ENCODE measurements around the gene ATP8A1.
"Not testable (repeated sequence)": the region's sequence is repeated elsewhere in the genome, so short reads cannot be mapped to it uniquely, and the experiment has no call there.

Gene ATP8A1

DNA sequence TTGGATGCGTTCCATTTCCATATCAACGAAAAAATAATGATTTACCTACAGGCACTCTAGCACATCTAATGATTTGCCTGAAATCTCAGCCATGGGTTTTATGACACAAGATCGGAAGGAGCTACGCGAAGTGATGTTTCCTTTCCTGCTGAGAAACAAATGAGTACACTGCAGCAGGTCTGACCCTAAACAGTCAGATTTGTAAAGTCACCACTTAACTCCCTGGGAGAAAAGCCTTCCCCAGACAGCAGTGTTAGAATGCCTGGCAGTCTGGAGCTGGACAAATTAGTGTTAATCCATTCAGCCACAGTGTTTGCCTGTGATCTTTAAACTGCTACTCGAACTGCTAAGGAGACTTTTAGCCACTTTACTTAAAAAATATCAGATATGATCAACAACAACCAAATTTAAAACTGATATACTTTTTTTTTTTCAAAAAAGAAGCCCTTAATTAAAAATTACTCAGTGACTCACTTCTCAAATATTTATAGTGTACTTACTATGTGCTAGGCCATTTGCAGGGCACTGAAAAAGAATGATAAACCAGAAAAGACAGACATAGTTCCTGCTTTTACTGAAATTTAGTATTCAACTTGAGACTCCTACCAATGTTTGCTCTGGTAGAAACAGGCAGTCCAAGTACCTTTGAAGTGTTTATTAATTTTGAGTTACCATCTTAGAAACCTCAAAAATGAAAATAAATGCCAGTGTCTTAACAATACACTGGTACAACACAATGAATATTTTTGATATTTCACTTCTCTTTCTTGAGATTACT lies 155.1 kb downstream of the ATP8A1 start:
- DNase-seq (ENCODE audit: low read depth) = no peak

DNA sequence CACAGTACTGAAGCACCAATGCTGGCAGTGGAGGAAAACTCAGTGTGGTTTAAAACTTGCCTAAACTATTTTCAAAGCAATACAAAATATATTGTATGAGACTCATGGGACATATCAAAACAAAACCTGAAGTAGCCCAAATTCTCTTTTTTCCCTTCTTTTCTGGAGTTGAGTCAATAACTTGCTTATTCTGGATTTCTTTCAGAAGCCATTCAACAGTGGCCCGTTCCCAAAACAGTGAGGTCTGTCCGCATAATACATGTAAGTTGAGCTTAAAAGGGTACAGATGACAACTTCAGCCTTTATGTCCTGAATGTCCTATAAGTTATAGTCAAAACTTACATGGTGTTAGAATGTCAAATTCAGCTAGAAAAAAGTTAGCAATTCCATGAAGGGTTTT lies 158.9 kb downstream of the ATP8A1 start:
- peak; percentile 2 for DNase-seq (ENCODE audit: low read depth)

DNA sequence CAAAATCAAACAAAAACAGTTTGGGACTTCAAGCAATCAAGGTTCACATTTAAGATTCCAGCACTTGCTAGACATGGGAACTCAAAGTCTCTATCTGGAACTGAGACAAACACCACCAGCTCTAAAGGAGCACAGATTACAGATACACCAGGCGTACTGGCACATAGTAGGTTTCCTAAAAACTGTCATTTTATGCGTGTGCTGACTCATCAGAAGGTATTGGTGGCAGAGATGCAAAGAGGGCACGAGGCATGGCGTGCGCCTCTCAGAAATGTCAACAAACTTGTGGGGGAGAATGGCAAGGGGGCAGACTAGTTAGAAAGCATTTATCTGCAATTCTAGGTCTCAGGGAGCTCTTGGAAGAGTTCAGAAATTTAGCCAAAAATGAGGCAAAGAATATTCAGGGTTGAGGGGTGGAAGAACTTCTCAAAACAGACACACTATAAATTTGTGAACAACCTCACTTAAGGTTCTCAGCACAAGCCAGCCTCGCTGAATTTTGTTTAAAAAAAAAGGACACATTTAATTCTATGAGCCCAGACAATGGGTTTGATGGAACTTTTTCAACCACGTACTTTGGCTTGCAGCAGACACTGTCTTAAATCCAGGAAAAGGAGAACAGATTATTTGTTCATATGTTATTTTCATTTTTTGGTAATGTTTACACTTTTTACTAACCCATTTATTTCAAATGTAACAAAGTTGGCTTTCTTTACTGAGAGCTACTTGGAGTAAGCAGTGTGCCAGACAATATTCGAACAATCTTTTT lies 159.6 kb downstream of the ATP8A1 start:
- no peak for DNase-seq (ENCODE audit: low read depth)

DNA sequence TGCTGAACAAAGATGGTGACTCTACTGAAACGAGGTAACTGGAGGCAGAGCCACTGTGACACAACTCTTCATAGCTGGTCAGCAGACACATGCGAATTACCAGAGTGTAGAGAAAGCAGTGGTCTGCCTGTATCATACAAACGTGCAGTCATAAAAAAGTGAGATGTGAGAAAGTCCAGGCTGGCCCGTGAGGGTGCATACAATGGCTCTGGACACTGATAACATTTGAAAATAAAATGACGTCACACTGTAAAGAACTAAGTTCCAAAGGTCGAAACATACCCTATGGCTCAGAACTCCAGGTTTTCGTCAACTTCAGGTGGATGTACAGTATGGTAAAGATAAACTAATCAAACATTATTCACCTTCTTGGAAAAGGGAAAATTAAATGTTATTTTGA lies 163.9 kb downstream of the ATP8A1 start:
- no peak for DNase-seq (ENCODE audit: low read depth)

DNA sequence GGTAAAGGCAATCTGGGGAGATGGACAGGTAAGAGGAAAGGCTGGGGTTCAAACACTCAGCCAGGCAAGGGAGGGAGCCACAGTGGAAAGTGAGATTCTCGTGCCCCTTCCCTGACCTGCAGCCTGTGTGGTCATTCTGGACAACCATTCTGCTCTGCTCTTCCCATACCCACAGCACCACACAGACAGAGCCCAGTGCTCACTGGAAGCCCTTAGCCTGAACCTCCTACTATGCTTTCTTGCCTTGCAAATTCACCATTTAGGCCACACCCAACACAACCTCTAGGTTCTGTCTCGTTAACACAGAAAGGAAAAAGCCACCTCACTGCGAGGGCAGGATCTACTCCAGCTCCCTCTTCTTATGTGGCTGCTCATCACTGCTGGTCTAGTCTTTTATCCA lies 166.9 kb downstream of the ATP8A1 start:
- no peak for DNase-seq (ENCODE audit: low read depth)

DNA sequence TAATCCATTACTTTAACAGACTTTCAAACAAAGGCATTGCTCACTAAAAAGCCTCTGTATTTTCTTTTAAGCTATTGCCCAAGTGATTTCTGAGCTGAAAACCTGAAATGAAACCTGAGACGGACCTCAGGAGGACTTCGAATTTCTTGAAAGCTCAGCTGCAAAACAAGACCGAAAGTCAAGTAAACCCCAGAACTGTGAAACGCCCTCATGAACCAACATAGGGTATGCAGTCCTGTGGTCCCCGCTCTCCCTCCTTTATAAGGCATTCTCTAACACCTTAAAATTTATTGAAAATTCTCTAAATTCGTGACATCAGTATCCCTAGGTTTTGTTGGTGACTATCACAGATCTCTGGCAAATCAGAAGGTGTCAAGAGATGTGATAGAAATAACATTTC lies 167.8 kb downstream of the ATP8A1 start:
- DNase-seq (ENCODE audit: low read depth) = no peak

DNA sequence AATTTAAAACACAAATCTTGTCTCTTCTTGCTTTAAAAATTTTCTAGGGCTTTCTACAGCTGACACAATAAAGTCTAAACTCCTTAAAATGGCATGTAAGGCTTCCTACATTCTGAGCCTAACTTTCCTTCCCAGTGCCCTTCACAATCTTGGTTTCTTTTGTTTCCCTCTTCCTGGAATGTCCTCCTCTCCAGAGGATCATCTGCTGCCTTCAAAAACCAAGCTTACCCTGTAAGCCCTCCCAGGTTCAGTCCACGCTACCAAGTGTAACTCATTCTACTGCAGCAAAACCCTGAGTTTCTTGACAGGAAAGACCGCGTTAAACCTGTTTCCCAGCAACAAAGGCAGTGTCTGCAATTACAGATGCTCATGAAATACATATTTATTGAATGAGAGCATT lies 168.4 kb downstream of the ATP8A1 start:
- DNase-seq (ENCODE audit: low read depth) = no peak

DNA sequence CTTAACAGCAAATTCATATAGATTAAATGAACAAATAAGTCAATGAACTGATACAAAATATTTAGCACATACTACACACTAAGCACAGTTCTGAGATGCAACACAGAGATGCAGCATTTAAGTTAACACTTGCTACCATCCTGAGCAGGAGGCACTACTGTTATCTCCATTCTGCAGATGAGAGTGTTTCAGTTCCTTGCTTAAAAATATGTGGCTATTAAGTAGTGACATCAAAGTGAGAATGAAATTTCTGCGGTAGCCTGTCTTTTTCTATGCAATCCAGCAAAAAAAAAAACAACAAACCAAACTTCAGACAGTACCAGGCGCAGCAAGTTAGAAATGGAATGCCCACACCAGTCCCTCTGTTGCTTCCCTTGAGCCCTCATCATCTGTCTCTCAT lies 168.8 kb downstream of the ATP8A1 start:
- no peak for DNase-seq (ENCODE audit: low read depth)

DNA sequence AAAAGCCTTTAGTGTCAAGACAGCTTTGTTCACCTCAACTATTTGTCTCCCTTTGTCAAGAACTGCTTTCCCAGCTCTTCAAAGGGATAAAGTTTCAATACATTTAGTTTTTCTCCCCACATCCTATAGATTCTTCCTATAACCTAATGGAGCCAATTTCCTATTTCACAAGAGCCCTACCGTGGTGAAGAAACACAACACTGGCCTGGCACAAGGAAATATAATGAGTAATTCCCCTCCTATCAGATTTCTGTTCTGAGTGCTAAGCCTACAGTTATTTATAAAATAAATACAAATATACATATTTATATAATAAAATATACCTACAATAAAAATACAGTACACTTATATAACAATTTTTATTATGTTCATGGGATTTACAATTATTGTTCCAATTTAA lies 169.7 kb downstream of the ATP8A1 start:
- DNase-seq (ENCODE audit: low read depth) = no peak

DNA sequence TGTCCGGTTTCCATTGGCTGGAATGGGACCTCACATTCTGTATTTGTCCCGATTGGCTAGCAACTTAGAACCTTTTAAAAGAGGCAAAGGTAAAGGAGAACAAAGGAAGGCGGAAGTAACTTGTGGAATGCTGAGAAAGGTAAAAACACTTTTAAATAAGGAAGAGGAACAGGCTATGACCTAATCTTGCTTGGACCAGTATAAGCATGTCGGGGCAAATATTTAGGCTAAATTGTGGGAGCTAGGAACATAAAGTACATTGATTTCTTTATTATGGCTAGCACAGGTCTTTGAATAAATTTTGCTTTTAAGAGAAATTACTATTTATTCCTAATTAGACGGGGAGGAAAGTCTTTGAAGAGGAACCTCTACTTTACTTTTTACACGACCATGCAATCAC lies 170.7 kb downstream of the ATP8A1 start:
- not testable (repeated sequence) for DNase-seq (ENCODE audit: low read depth)

DNA sequence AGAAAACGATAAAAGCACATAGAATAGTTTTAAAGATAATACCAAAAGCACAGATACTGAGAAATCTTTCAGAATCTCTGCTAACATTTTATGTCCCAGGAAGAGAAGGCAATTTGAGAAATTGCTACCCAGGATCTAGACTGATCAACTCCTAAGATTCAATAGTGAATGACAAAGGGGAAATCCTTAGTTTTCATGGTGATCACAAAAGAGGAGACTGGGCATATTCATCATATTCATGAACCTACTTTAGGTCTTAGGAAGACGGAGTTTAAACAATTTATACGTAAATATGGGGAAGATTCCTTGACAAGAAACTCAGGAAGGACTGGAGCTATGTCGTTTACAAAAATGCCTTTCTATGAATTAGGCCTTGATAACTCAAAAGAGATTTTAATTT lies 172.3 kb downstream of the ATP8A1 start:
- no peak for DNase-seq (ENCODE audit: low read depth)

DNA sequence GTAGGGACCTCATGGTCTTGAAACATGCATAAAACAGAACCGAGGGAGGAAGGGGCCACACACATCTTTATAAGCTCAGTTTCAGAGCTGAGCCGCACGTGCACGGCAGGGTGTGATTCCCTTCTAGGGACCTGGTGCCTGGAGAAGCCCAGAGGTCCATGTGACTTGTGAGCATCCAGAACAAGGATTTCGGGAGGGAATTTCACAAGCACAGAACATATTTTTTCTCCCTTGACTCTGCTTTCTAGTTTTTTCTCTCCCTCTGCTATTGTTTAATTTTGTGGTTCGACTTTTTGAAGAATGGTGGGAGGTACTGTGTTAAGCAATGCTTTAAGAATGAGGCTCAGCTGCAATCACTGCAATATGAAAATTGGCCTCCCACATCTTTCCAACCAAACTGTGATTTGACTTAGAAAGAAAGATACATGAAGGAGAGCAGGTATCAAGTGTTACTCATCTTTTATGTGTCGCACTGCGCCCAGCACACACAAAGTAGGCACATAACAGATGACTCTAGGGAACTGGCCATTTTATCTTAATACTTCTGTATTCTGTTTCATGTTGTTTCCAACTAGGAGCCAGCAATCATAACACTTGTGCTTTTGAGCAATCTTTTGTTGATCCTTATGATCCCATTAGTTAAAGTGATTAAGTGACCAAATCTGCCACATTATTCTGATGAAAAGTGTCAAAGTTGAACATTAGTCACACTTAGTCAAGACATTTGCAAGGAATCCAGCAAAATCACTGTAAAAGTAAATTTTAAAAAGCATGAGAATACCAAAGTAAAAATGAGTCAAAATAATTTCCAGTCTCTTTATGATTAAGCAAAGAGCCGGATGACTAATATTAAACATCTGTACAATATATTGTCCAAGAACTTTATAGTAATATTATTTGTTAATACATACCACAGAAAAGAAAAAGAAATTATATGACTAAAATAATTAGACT lies 173.2 kb downstream of the ATP8A1 start:
- no peak for DNase-seq (ENCODE audit: low read depth)

DNA sequence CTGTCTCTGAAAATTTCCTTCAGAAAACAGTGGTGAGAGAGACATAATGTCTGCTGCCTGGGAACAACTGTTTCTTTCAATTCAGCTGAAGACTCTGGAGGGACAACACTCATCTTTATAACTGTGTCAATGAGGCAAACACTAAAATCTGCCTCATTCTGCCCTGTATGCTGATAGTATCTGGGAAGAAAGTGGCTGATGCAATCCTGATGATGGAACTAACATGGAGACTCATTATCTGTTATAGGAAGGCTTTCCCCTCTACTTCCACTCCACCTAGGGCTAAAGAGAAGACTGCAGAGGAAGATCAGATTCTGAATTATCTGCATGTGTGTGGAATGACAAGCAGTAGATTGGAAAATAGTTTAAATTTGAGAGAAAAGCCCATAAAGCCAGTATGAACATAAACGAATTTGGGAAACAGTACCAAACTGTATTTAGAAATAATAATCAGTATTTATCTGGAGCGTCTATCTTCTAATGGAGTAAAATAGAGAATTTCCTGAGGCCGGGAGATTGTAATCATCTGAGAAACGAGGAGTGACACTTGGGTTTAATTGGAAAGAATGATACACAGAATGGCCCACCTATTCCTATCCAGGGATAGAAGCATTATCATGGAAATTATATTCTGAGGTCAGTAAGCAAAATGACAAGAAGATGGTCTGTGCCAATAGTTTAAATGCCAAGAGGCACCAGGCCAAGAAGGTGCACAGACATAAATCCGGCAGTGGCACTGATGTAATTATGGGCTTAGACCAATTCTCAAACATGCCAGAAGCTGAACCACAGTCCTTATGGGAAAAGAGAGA lies 174.2 kb downstream of the ATP8A1 start:
- DNase-seq (ENCODE audit: low read depth) = no peak

DNA sequence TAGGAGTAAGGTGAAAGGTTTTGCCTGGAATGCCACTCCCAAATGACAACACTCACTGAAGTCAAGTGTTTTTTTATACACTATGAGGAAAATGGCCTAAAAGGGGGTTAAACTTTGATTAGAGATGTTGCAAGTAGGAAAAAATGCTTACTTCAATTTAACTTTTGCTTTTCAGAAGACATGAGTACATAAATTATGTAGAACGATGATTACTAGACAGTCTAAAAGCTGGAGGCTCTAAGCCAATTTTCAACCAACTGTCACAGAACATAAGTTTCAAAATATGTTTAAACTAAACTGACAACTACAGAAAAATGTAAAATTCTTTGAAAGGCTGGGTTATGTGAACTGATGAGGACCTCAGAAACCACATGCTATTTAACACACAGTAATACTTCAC lies 176.2 kb downstream of the ATP8A1 start:
- no peak for DNase-seq (ENCODE audit: low read depth)

DNA sequence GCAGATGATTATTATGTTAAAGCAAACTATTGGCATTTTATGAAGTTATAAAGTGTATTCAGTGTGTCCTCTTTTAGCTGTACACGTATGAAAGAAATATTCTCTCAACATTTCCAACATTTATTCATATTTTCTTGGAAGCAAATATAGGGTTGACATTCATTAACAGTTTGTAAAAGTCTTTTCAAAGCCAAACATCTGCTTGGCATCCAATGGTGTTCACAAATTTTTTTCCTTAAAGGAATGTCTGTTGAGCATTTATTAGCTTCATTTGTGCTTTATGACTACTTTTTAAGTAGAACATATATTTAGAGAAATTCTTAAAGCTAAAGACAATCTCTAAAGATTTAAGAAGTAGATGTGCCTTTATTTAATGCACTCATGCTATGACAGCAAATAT lies 176.6 kb downstream of the ATP8A1 start:
- DNase-seq (ENCODE audit: low read depth) = no peak

DNA sequence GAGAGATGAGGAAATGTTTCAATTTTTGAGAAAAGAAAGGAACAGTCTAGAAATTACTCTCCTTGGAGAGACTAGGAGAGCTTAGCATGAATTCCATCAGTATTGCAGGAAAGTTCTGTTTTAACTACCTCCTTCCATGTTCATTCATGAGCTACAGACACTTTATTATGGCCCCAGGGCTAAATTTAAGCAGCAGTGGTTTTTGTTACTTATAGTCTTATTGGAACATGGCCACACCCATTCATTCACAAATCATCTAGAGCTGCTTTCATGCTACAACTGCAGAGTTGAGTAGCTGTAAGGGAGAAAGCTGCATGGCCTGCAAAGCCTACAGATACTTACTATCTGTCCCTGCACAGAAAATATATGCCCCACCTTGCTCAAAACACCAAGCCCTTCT lies 178.0 kb downstream of the ATP8A1 start:
- DNase-seq (ENCODE audit: low read depth) = no peak

DNA sequence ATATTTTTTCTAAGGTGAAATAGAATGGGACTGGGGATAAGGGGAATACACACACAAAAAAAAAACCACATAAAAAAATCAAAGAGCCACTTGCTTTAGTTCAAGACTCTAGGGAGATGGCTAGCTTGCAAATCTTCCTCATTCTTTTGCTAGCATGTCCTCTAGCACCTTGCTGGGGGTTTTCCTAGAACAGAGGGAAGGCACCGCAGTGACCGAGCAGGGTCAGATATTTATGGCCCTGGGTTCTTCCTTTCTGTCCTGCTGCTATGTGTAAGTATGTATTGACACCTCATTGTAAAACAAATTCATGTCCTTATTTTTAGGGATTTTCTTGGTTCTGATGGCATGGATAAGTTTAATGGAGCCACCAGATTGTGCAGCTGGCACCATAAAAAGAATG lies 178.4 kb downstream of the ATP8A1 start:
- DNase-seq (ENCODE audit: low read depth) = no peak

DNA sequence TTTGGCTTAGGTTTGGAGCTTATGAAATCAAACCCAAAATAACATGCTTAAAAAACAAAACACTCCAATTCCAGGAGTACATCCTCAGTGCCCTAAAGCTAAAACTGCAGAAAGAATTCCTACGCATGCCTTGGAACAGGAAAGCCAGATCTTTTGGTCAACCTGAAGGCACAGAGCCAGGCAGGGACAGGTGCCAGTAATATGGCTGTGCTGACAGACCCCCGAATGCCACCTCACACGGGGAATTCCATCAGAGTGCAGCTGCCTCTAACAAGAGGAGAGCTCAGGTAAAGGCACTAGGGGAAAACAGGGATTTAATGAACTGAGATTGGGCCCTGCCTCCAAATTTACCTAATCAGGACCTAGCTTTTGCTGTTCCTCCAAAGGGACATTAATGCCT lies 182.5 kb downstream of the ATP8A1 start:
- no peak for DNase-seq (ENCODE audit: low read depth)

DNA sequence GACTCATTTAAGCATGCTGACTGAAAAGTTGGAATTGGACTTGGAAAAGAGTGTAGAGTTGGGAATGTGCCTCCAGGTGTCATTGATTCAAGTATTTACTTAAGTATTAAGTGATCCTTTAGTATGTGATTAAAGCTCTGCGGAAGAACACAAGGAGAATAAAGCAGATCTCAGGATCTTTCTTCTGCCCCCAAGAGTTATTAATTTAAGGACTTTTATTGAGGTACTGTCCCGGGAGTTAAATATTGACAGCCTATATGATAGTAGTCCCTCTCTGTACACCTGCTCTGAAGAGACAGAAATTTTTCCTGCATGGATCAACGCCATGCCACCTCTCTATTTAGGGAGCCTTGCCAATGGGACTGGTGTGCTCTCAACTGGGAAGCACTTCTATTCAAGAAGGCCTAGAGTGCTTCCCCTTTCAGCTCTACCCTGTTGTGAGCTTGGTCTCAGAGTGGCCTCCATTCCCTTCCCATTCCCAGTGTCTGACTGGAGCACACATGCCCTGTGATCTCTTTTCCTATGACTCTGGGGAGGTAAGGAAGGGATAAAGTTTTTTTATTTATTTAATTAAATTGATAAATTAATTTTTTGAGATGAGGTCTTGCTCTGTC lies 183.7 kb downstream of the ATP8A1 start:
- DNase-seq (ENCODE audit: low read depth) = no peak

DNA sequence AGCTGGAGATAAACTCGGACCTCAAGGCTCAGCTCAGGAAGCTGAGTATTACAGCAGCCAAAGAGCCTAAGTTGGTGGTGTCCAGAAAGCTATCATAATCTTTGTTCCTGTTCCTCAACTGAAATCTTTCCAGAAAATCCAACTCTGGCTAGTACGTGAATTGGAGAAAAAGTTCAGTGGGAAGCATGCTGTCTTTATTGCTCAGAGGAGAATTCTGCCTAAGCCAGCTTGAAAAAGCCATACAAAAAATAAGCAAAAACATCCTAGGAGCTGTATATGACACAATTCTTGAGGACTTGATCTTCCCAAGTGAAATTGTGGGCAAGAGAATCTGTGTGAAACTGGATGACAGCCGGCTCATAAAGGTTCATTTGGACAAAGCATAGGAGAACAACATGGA lies 185.0 kb downstream of the ATP8A1 start:
- no peak for DNase-seq (ENCODE audit: low read depth)

DNA sequence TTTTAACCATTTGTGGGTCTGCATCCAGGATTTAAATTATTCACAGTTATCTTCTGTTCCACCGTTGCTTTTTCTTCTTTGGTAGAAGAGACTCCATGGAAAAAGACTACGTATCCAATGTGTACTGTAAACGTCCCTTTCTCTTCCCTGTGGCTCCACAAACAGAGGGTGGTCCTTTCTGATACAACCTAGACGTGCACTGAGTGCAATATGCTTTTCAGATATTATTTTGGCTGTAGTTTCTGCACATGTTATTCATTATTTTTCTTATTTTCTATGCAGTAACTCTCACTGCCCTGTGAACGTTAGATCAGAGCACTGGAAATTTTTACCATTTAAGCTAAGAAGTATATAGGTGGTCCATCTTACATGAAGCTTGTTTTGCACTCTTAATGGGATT lies 186.9 kb downstream of the ATP8A1 start:
- DNase-seq (ENCODE audit: low read depth) = no peak
